GM18519 (cell line): Measurements from ENCODE around the gene VWA3B.
"Not testable (repeated sequence)": the region's sequence is repeated elsewhere in the genome, so short reads cannot be mapped to it uniquely, and the experiment has no call there.

Experiments
- ATAC-seq: cut with Tn5 transposase; IDR thresholded peaks from one replicate; pipeline ENCODE4 v1.9.1; 2021; ENCODE audit warnings: mild to moderate bottlenecking, moderate library complexity; ENCODE audit not compliant: unreplicated experiment, low FRiP score

Gene VWA3B

DNA sequence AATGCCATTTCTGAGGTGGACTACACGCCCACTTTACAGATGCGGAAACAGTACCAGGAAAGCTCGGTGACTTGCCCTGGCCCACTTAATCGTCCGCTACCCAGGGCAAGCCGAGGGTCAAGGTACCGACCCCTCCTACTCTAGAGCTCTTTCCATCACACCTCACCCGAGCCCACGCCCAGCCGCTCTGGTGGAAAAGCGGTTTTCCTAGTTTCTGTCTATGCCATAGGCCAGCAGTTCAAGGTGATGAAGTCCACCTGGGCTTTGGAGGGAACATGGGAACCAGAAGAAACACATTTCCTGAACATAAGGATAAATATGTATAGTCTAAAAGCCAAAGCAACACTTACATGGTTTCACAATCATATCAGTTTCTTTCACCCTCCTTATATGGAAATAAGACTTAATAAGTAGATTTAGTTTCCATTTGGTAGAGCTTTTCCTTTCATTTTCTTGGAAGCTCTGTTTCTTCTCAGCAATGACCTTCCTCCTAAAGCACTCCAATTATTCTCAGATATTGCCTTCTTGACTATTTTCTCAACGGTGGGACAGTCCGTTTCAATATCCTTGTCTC is 567 bp downstream of the VWA3B start:
- no peak for ATAC-seq

DNA sequence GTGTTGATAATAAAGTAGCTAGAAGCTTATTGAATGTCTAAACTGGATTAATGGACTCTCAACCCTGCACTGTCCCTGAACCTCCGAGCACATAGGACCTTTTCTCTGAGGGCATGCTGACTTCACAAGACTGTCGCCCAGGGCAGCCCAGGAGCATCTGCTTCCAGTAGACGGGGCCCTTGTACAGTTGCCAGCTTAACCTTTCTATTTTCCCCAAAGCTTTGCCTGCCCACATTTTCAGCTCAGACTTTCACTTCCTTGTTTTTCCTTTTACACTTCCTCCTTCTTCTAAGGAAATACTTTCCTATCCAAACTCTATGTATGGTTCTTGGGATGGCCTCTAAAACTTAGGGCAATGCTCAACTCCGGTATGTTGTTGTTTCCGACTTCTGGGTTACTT is 1.3 kb downstream of the VWA3B start:
- ATAC-seq: no peak

DNA sequence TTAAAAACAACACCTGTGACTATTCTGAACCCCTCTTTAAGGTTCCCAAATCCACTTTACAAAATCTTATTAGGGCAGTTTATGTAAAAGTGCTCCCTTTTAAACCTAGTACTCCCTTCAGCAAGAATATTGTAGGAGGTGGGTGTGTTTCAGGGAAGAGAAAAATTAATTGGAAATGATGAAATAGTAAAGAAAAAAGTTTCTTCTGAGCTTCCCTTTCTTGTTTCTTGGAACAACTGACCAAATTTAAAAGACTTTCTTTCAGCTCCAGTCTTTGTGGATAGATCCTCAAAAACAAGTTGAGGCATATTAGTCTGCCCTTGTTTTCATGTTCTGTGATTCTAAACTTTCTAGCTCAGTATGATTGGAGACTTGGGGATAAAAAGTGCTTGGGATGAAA is 3.0 kb downstream of the VWA3B start:
- ATAC-seq: no peak

DNA sequence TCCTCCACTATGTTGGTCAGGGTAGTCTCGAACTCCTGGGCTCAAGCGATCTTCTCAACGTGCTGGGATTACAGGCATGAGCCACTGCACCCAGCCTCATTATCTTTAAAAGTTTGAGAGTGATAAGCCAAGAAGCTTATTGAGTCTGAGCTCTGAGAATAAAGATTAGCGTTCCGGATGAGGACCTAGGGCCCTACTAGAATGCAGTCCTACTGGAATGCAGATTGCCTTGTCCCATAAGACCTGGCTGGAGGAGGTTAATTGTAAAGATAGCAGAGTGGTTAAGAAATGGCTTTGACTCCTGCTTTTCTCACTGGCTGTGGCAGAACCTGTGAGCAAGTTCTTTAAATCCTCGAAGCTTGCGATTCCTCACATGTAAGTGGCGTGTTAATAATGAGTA is 4.0 kb downstream of the VWA3B start:
- ATAC-seq: no peak

DNA sequence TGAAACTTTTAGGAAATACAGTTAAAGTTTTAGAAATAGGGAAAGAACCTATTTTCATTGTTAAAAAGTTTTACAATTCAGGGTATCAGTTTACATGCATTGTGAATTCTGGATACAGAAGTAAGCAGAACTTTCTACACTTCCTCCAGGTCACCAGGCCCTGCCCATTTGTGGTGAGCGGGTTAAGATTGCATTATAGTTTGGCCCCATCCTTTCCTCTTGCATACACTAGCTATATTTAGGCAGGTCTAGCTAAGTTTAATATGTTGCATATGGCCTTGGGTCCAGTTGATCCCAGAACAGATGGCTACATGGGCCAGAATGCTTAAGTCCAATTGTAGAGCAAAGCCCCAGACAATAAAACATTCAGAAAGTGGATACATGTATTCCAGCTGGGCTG is 4.8 kb downstream of the VWA3B start:
- no peak for ATAC-seq

DNA sequence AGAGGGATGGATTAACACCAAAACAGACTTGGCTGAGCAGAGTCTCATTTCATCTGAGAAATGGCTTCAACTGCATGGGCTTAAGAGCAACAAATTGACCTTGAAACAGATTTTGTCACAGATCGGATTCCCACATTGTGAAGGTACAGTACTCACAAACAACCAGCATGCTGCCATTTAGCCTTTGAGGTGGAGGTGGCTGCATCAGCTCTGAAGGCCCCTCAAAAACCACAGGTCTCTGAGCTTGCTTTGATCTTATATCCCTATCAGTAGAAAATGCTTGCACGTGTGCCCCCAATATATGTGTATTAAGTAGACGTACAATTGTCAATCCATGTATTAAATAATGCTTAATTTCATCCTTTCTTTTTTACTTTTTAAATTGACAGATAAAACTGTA is 6.2 kb downstream of the VWA3B start:
- no peak for ATAC-seq

DNA sequence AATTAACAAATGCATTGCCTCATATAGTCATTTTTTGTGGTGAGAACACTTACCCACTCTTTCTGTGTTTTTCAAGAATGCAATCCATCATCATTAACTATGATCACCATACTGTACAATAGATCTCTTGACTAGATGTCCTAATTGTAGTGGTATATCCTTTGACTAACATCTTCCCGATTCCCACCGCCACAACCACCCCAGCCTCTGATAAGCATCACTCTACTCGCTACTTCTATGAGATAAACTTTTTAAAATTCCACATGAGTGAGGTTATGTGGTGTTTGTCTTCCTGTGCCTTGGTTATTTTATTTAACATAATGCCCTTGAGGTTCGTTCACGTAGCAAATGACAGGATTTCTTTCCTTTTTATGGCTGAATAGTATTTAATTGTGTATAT is 6.6 kb downstream of the VWA3B start:
- ATAC-seq: no peak

DNA sequence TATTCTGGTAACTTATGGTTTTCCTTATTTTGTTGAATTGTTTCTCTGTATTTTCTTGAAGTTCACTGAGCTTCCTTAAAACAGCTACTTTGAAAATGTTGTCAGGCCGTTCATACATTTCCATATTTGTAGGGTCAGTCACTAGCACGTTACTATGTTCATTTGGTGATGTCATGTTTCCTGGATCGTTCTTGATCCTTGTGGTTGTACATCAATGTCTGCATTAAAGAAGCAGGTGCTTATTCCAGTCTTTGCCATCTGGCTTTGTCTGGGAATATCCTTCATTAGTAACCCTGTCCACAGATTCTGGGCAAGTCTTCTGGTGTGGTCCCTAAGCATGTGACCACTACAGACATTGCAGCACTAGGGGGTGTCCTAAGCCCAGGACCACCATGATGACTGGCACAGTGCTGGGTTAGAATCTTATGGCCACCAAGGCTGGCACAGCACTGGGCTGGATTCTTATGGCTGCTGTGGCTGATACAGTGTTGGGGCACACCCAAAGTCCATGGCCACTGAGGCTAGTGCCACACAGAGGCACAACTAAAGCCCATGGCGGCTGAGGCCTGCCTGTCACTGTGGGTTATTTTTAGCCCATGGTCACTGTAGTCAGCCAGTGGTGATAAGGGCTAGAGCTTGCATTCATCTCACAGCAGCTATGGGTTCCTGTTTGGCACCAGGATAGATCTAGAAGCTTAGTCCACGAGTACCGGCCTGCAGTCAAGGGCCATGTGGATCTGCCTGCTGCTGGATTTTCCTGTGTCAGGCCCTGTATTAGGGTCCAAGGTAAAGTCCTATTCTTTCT is 13.2 kb downstream of the VWA3B start:
- no peak for ATAC-seq

DNA sequence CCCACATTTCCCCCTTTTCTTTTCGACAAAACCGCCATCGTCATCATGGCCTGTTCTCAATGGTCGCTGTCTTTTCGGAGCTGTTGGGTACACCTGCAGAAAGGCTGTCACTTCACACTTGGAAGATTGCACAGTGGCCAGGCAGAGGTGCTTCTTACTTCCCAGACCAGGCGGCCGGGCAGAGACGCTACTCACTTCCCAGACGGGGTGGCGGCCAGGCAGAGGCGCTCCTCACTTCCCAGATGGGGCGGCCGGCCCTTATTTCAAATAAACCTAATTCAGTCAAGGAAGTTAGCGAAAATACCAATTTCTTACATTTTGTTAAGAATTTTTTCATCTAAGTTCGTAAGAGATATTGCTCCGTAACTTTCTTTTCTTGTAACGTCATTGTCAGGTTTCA is 15.3 kb downstream of the VWA3B start:
- not testable (repeated sequence) for ATAC-seq

DNA sequence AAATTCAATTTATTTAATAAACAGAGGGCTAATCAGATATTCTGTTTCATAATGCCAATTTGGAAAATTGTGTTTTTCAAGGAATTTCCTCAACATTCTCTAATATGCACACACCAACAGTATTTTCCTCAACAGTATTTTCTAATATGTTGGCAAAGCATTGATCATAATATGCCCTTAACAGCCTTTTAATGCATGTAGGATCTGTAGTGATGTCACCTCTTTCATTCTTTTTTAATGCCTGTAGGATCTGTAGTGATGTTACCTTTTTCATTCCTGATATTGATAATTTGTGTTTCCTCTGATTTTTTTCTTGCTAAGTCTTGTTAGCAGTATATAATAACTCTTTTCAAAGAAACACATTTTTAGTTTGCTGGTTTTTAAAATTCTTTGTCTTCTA is 15.9 kb downstream of the VWA3B start:
- ATAC-seq: no peak

DNA sequence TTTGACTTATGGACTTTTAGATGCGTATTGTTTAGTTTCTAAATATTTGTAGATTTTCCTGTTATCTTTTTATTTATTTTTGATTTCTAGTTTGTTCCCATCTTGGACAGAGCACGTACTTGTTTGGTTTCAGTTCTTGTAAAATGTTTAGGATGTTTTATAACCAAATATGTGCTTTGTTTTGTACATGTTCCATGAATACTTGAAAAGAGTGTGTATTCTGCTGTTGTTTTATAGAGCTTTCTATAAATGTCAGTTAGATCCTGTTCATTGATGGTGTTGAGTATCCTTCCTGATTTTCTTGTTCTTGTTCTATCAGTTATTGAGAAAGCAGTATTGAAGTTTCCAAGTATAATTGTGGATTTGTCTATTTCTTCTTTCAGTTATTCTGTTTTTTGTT is 21.1 kb downstream of the VWA3B start:
- no peak for ATAC-seq

DNA sequence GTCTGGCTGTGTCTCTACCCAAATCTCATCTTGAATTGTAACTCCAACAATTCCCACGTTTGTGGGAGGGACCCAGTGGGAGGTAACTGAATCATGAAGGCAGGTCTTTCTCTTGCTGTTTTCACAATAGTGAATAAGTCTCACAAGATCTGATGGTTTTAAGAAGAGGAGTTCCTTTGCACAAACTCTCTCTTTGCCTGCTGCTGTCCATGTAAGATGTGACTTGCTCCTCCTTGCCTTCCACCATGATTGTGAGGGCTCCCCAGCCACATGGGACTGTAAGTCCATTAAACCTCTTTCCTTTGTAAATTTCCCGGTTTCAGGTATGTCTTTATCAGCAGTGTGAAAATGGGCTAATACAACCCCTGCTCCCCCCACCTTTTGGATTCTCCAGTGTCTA is 23.8 kb downstream of the VWA3B start:
- ATAC-seq: no peak

DNA sequence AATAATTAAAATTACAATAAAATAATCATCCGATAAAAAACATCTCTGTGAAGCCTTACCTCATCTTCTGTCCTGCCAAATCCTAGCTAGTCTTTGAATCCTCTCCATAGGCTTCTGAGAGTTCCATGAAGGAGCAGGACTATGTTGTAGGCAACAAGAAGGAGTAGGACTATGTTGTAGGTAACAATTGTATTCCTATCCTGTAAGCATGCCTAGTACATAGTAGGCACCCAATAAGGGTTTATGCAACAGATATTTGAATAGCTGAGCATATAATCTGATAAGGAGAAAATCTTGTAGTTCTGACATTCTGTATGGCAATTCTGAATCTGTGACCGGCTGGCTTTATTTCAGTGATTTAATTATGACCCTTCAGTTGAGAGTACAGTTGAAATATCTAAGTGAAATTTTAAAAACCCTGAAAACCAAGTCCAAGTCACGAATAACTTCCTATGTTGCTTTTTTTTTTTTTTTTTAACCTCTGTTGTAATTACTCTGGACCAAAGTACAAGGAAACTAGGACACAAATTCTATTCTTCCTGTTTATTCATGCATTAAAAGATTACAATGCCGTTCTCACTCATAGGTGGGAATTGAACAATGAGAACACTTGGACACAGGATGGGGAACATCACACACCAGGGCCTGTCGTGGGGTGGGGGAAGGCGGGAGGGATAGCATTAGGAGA is 27.8 kb downstream of the VWA3B start:
- ATAC-seq: no peak

DNA sequence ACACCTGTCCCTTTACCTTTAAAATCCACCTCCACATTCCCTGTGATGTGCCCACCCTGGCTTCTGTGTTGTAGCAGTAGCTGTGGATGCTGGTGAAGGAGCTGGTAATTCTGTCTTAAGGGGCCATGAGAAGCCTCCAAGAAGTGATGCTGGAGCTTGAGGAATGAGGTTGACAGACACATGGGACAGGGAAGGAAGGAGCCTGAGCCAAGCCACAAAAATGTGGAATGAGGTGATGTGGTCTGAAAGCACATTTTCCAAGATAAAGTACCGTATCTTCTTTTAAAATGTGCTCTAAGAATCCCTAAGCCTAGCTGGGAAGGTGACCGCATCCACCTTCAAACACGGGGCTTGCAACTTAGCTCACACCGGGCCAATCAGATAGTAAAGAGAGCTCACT is 31.2 kb downstream of the VWA3B start:
- ATAC-seq: no peak

DNA sequence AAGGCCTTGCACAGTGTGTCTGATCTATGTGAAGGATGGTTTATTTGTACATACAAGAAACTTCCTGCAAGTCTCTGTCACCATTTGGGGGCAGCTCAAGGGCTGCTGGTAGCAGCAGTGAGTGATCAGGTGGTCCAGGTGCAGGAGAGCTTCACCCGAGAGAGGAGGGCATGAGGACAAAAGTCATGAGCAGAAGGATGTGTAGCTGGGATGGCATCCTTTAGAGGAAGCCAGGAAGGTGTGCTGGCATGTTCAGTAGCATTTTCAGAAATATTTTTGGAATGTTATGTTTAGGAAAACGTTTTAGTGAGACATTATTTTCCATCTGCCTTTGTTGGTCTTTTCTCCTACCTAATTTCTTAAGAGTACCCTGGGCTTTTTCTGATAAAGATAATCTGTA is 31.9 kb downstream of the VWA3B start:
- ATAC-seq: no peak

DNA sequence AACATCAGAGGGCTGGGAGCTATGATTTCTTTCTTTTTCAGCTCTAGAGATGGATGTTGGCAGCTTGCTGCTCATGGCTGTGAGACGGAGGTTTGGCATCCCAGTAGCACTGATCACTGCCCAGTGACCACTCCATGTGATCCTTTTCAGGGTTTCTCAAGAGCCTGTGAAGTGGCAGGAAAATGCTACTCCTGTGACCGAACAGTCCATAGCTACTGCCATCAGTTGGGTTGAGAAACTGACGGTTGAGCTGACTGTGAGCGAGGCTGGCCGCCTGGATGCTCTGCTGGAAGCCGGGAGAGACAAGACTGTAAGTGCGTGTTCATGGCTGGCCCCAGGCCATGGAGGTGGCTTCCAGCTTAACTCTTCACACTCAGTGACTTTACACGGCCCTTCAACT is 34.2 kb downstream of the VWA3B start:
- no peak for ATAC-seq

DNA sequence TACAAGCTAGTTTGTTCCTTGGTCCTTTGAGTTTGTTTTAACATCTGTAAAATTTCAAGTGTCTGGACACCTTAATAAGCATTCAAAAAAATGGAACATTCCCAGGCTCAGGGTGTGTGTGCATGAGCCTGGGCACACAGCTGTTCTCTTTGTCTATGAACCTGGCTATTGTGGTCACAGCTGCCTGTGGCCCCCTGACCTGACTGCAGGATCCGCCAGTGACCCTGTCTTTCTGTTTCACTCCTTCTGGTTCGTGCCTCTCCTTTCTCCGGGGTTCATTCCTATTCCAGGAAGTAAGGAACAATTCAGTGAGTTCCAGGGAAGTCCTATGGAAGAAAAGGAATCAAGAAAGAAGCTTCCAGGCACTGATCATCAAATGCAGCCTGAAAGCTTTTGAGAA is 35.6 kb downstream of the VWA3B start:
- no peak for ATAC-seq

DNA sequence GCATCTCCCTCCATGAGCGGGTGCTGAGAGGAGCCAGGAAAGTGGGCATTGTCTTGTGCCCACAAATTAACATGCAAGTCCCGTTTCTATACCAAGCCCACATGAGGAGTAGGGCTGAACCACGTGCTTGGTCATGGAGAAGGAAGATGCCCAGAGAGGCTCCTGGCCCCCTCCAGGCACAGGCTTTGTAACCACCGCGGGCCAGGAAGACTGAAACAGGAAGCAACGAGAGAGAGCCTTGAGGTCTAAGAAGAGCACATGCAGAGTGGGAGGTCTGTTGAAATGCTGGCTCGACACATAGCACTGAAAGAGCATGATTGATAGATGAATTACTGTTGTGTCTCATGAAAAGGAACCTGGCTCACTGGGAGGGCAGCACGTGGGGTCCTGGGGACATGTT is 36.3 kb downstream of the VWA3B start:
- ATAC-seq: no peak

DNA sequence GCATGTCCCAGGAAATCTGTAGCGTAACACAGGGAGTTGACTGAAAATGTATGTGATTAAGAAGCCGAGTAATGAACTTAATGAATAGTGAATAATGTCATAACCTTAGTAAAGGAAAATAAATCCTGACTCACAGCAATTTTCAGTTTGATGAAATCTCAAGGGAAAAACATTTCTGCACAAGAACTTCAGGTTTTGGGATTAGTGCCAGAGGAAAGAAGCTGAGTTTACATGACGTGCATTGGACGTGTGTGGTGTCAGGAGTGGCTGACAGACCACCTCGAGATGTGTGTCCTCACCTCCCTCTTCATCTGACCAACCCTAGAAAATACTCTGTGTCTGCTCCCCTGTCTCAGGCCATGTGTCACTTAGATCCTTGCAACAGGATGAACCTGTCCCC is 39.1 kb downstream of the VWA3B start:
- no peak for ATAC-seq

DNA sequence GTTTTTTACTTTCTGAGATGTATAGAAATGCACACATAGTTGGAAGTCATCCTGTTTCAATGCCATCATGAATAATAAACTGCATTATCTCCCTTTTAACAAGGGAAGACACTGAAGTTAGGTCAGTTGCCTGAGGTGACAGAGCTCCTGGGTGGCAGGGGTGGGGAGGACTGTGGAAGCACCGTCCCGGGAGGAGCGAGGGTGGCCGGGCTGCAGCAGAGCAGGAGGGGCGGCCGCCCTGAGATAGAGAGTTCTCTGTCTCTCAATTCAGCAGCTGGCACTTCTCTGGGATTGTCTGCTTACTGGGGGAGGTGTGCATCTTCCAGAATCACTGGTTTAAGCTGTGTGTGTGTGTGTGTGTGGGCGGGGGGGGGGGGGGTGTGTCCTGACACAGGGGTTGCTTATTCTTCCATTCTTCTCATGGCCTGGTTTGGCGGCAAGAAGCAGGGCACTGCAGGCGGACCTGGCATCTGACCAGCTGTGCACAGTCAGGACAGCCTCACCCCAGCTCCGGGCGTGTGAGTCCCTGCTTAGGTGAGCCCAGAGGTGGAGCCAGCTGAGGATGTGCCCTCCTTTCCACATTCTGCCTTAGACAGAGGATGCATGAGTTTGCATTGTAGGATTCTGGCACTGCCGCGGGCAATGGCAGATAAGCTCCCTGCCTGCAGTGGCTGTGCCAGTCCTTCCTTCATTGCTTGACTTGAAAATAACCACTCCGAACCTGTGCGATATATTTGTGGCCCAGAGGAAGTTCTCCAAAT is 40.4 kb downstream of the VWA3B start:
- ATAC-seq: no peak

DNA sequence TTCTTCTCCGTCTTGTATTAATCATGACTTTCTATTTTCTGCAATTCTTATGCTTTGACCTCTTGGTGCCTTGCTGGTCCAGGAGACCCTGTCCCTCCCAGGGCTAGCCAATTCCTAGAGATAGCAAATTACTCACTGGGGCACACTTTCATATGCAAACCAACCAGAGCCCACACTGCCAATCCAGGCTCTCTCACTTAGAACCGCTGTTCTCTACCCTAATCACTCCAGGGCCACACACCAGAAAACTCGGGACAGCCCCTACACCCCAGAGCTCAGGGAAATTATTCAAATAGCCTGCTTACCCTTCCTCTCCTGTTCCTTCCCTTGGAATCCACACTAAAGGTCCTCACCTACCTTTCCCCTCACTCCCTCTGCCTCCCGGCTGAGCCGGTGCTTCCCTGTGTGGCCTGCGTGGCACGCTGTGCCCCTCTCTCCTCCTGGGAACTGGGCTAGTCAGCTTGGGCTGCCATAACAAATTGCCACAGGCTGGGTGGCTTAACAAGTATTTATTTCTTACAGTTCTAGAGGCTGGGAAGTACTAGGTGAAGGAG is 41.7 kb downstream of the VWA3B start:
- no peak for ATAC-seq
